NB4 (cell line): ENCODE data around the gene KRTAP5-4.

ENCODE experiments used
- MYC ChIP-seq: IDR thresholded peaks from 2 replicates; pipeline ENCODE4 v1.6.1; 2011; ENCODE audit warnings: low read depth, low read length
- POLR2A ChIP-seq: IDR thresholded peaks from 2 replicates; pipeline ENCODE4 v1.6.1; 2011; ENCODE audit warnings: mild to moderate bottlenecking; ENCODE audit not compliant: insufficient read length; ENCODE audit errors: extremely low read depth
- TF ChIP-seq, protein P1 (sequence below): IDR thresholded peaks from one replicate; pipeline ENCODE4 v1.5.1; 2012; ENCODE audit warnings: low read depth, low read length
- TF ChIP-seq, protein P2 (sequence below): IDR thresholded peaks from 2 replicates; pipeline ENCODE4 v1.6.1; 2011; ENCODE audit warnings: low read depth, low read length

DNA sequence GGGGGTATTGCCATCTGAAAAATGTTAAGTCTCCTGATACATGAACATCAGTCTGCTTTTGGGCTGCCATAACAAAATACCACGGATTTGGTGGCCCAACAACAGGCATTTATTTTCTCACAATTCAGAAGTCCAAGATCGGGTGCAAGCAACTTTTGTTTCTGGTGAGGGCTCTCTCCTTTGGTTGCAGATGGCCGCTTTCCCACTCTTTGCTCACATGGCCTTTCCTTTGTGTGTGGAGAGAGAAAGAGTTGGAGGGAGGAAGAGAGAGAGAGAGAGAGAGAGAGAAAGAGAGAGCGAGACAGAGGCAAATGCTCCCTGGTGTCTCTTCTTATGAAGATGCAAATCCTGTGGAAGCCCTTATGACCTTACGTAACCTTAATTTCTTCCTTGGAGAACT, 21.3 kb downstream of the KRTAP5-4 start:
- TF ChIP-seq POLR2A (no peak), MYC (no peak)
- TF ChIP-seq, protein P1, sequence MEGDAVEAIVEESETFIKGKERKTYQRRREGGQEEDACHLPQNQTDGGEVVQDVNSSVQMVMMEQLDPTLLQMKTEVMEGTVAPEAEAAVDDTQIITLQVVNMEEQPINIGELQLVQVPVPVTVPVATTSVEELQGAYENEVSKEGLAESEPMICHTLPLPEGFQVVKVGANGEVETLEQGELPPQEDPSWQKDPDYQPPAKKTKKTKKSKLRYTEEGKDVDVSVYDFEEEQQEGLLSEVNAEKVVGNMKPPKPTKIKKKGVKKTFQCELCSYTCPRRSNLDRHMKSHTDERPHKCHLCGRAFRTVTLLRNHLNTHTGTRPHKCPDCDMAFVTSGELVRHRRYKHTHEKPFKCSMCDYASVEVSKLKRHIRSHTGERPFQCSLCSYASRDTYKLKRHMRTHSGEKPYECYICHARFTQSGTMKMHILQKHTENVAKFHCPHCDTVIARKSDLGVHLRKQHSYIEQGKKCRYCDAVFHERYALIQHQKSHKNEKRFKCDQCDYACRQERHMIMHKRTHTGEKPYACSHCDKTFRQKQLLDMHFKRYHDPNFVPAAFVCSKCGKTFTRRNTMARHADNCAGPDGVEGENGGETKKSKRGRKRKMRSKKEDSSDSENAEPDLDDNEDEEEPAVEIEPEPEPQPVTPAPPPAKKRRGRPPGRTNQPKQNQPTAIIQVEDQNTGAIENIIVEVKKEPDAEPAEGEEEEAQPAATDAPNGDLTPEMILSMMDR: no peak
- TF ChIP-seq, protein P2, sequence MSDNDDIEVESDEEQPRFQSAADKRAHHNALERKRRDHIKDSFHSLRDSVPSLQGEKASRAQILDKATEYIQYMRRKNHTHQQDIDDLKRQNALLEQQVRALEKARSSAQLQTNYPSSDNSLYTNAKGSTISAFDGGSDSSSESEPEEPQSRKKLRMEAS: no peak
